Activated CD4-positive, alpha-beta T cell treated with anti-CD3 and anti-CD28 coated beads for 4 hours (primary cell): ENCODE results near the gene EPHB2.
"Not testable (repeated sequence)": the region's sequence is repeated elsewhere in the genome, so short reads cannot be mapped to it uniquely, and the experiment has no call there.

Source experiments
- DNase-seq, 2 donors: peaks; one replicate each; pipeline ENCODE4 v3.0.0-alpha.2; 2020

EPHB2 gene

GRCh38 chr1:22710701-22711049, at the start of gene EPHB2:
Gene EPHB2 (plus strand): TSS chr1:22710839. CDS start chr1:22710983, 144 bp downstream.
- DNase-seq: peak in 1 of 2 donors; percentile 10

DNA sequence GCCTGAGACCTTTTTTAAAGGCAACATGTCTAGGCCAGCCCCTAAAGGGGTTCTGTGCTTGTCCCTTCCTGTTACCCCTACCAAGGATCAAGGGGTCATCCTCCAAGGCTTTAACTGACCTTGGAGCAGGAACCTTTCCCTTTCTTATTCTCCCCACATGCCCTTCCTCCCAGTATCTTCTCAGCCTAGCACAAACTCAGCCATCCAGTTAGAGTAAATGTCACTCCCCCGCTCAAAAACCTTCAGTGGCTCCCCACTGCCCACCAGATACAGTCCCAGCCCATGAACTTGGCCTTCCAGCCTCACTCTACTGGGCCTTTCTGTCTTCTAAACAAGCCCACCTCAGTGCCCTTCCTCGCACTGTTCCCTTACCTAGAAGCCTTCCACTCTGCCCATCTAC, 48.8 kb upstream of the EPHB2 start:
- DNase-seq: no peak

DNA sequence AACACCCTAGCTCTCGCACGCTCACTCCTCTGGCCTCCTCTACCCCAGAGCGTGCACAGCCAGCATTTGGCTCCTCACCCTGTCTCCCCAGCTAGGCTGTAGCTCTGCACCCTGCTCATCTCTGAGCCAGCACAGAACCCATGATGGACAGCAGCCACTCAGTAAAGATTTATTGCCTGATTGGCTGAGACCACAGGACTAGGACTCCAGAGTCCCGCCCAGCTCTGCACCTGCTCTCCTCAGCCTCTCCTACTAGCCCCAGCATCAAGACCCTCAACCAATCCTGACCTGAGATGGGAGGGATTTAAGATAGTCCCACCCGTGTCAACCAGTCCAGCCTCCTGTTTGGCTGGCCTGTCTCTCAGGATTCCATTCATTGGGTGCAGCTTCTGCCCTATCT, 48.3 kb upstream of the EPHB2 start:
- DNase-seq: no peak

- no peak for DNase-seq
These were observed 47.6 kb upstream of the EPHB2 start for GRCh38 chr1:22662986-22663408.

- no peak for DNase-seq
These were observed 44.9 kb upstream of the EPHB2 start for GRCh38 chr1:22665752-22666151.

- no peak for DNase-seq
These were observed 44.2 kb upstream of the EPHB2 start for GRCh38 chr1:22666412-22666811.

DNA sequence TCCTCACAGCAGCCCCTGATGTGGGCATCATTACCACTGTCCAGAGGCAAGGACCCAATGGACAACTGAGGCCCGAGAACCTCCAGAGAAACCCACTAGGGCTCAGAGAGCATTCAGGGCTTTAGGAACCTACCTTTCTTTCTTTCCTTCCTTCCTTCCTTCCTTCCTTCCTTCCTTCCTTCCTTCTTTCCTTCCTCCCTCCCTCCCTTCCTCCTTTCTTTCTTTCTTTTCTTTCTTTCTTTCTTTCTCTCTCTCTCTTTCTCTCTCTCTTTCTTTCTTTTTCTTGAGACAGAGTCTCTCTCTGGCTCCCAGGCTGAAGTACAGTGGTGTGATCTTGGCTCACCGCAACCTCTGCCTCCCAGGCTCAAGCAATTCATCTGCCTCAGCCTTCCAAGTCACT, 41.8 kb upstream of the EPHB2 start:
- not testable (repeated sequence) for DNase-seq

DNA sequence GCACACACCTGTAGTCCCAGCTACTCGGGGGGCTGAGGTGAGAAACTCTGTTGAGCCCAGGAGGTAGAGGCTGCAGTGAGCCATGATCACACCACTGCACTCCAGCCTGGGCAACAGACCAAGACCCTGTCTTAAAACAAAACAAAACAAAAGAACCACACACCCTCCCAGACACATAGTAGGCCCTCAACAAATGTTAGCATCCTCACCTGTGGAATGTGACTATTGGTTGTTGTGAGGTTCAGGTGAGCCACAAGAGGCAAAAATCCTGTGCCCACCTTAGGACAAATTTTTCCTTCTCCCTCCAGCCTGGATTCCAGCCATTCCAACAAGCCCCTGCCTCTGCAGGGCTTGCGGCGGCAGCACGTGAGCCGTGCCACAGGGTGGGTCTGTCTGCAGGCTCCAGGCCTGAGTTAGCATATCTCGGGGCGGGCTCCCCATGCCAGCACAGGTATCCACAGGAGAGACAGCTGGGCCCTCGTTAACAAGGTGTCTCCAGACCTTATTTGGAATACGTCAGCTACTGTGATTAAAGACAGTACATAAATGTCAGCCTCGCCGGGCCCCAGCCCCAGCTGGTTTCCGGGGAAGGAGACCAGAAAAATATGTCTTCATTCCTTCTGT, 40.2 kb upstream of the EPHB2 start:
- DNase-seq: no peak

DNA sequence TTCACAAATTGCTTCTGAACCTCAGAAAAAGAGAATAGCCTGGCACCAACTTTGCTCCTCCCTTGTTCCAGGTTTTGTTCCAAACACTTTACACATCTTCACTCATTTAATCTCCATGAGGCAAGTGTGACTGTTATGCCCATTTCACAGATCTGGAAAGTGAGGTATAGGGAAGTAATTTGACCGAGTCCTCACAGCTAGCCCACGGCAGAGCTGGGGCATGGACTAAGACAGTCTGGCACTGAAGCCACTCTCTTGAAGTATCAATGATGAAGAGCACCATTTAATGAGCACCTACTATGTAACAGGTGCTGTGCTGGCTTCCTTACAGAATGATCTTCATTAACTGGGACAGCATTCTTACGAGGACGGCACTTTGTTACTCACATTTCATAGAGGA, 38.6 kb upstream of the EPHB2 start:
- DNase-seq: no peak

- no peak for DNase-seq
These were observed 36.9 kb upstream of the EPHB2 start for GRCh38 chr1:22673486-22674409.

- no peak for DNase-seq
These were observed 36.3 kb upstream of the EPHB2 start for GRCh38 chr1:22674410-22674749.

GRCh38 chr1:22676151-22676550, 34.5 kb upstream of the EPHB2 start:
- DNase-seq: not testable (repeated sequence)

DNA sequence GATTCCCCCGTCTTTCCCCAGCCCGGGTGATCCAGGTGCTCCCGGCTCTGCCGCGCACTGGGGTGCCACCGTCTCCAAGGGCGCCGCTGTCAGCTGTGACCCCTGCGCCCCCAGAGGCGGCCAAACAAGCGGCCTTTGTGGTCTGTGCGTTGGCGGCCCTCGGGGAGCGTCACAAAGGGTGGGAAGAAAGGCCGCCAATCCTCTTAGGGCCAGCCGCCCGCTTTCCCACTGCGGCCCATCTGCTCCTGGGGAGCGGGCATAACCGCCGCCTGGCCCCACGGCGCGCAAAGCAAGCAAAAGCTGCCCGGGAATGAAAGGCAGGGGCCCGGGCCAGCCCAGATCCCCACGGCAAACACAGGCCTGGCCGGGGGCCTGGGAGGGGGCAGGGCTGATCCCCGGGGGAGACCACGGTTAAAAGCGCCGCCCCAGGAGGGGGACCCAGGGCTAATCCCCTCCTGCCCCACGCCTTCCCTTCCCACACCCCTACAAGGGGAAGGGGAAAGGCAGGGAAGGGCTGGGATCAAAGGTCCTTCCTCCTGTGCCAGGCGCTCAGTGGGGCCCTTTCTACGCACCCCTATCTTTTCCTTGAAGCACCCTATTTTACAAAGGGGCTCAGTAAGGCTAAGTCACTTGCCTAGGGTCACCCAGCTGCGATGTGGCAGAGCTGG, 33.6 kb upstream of the EPHB2 start:
- no peak for DNase-seq

GRCh38 chr1:22677931-22678896, 32.4 kb upstream of the EPHB2 start:
- no peak for DNase-seq

DNA sequence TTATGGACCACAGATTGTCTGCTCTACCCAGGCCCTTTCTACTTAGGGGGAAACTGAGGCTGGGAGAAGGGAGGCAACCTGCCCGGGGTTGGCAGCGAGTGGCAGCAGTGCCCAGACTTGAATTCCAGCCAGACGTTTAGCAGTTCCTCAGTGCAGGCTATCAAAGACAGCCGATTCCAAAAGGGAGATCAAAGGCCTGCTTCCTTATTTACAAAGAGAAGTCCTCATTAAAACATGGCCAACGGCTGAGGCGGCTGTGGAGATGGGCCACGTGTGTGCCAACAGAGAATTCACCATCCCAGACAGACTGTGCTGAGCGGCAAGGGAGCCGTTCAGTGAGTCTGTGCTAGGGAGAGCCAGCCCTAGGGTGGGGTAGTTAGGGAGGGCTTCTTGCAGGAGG, 29.9 kb upstream of the EPHB2 start:
- no peak for DNase-seq

- DNase-seq: no peak
These were observed 28.9 kb upstream of the EPHB2 start for GRCh38 chr1:22681556-22682276.

GRCh38 chr1:22683547-22683946, 27.1 kb upstream of the EPHB2 start:
- DNase-seq: no peak

- DNase-seq: no peak
These were observed 25.0 kb upstream of the EPHB2 start for GRCh38 chr1:22685591-22686059.

DNA sequence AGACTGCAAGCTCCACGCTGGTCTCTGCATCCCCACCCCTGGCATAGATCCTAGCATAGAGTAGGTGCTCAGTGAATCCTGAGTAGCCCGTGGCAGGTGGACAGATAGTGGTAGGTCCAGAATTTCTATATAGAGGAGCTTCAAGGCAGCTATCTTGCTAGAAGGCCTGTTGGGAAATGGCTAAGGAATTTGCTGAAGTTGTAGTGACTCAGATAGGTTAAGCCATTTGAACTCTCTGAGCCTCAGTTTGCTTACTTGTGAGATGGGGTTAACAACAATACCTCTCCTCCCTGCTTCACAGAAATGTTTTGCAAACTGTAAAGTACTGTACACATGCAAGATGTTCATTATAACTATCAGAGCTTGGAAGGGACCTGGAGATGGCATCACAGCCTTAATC, 23.4 kb upstream of the EPHB2 start:
- DNase-seq: no peak

- DNase-seq: no peak
These were observed 22.2 kb upstream of the EPHB2 start for GRCh38 chr1:22688466-22688865.

DNA sequence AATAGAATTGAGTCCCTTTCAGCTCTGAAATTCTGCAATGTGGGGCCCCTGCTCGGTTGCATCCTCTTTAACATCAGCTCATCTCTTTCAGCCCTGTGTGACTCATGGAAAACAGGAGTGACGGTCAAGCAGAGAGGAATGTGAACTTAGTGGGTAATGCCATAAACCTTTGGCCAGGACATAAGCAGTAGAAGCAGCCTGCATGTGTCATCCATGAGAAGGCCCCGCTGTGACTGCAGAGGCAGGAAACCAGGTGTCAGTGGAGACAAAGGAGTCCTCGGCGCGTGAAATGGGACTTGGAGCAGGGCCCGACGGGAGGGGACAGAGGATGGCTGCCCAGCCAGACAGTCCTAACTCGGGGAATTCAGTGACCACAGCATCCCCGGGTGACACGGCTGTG, 21.1 kb upstream of the EPHB2 start:
- no peak for DNase-seq
